ENCODE data around the gene PTGDR2.

Gene PTGDR2

DNA sequence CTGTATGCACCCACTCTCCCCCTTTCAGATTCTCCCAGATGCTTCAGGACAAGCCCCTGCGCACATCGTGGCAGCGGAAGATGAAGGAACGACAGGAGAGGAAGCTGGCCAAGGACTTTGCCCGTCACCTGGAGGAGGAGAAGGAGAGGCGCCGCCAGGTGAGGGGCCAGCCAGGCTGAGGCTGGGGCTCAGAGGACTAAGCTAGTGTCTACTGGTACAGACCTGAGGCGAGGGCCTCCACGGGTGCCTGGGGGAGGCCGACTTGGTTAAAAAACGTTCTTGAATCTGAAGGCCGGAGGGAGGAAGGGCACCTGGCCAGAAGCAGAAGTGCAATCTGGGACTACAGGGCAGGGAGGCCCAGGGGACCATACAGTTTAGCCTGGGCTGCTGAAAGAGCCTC lies 7.9 kb downstream of the PTGDR2 start:
- Mint-ChIP-seq H3K27ac (no peak overlapping the region), H3K27me3 (no peaks in the 10 kb centered on the region), H3K4me1 (peaks cover 27% of the 10 kb centered on the region), H3K36me3 (peaks cover 16% of the 10 kb centered on the region), H3K9me3 (no peaks in the 10 kb centered on the region), H3K4me3 (no peak overlapping the region)
- CTCF ChIA-PET, result interaction anchor here (8.5 kb wide), 1 partner anchor 17 kb away, joined by 47 read pairs; no protein-coding TSS in a partner anchor
- DNase-seq, result no peak

- H3K4me3 Mint-ChIP-seq, result no peak overlapping the region
- H3K27me3 Mint-ChIP-seq, result no peaks in the 10 kb centered on the region
- H3K9me3 Mint-ChIP-seq, result no peaks in the 10 kb centered on the region
- peaks cover 16% of the 10 kb centered on the region for H3K36me3 Mint-ChIP-seq
- peaks cover 30% of the 10 kb centered on the region for H3K4me1 Mint-ChIP-seq
- no peak overlapping the region for H3K27ac Mint-ChIP-seq
- no peak for DNase-seq
- CTCF ChIA-PET, result interaction anchor here (0.6 to 8.5 kb wide), 2 partner anchors 16 to 82 kb away, joined by 3 to 47 read pairs; no protein-coding TSS in a partner anchor
Measured at GRCh38 chr11:60847281-60847680, 8.5 kb downstream of the PTGDR2 start.

GRCh38 chr11:60845338-60845737 lies 10.4 kb downstream of the PTGDR2 start:
- no peak for DNase-seq
- H3K27ac Mint-ChIP-seq, result no peak overlapping the region
- H3K4me1 Mint-ChIP-seq, result peaks cover 42% of the 10 kb centered on the region
- CTCF ChIA-PET, result interaction anchor here (1.0 to 8.5 kb wide), 2 partner anchors 14 to 54 kb away, joined by 4 to 47 read pairs; no protein-coding TSS in a partner anchor
- peaks cover 8% of the 10 kb centered on the region for H3K36me3 Mint-ChIP-seq
- H3K4me3 Mint-ChIP-seq, result no peak overlapping the region
- H3K27me3 Mint-ChIP-seq, result peaks cover 5% of the 10 kb centered on the region
- H3K9me3 Mint-ChIP-seq, result peaks cover 1% of the 10 kb centered on the region

- Mint-ChIP-seq H3K4me1 (peaks cover 43% of the 10 kb centered on the region), H3K27me3 (peaks cover 5% of the 10 kb centered on the region), H3K36me3 (peaks cover 8% of the 10 kb centered on the region), H3K27ac (peak overlapping the region; percentile 52), H3K9me3 (peaks cover 1% of the 10 kb centered on the region), H3K4me3 (peak overlapping the region; percentile 27)
- CTCF ChIA-PET, result interaction anchor here (8.5 kb wide), 1 partner anchor 14 kb away, joined by 47 read pairs; no protein-coding TSS in a partner anchor
- DNase-seq, result no peak
Measured at GRCh38 chr11:60844870-60845221, 10.9 kb downstream of the PTGDR2 start.

GRCh38 chr11:60844045-60844869 lies 11.5 kb downstream of the PTGDR2 start:
- CTCF ChIA-PET, result interaction anchor here (1.0 to 8.5 kb wide), 3 partner anchors 13 to 55 kb away, joined by 3 to 47 read pairs (median 11); no protein-coding TSS in a partner anchor
- H3K4me3 Mint-ChIP-seq, result peak overlapping the region; percentile 87
- peaks cover 5% of the 10 kb centered on the region for H3K27me3 Mint-ChIP-seq
- peaks cover 1% of the 10 kb centered on the region for H3K9me3 Mint-ChIP-seq
- H3K27ac Mint-ChIP-seq, result peak overlapping the region; percentile 65
- no peak for DNase-seq
- peaks cover 8% of the 10 kb centered on the region for H3K36me3 Mint-ChIP-seq
- peaks cover 43% of the 10 kb centered on the region for H3K4me1 Mint-ChIP-seq

DNA sequence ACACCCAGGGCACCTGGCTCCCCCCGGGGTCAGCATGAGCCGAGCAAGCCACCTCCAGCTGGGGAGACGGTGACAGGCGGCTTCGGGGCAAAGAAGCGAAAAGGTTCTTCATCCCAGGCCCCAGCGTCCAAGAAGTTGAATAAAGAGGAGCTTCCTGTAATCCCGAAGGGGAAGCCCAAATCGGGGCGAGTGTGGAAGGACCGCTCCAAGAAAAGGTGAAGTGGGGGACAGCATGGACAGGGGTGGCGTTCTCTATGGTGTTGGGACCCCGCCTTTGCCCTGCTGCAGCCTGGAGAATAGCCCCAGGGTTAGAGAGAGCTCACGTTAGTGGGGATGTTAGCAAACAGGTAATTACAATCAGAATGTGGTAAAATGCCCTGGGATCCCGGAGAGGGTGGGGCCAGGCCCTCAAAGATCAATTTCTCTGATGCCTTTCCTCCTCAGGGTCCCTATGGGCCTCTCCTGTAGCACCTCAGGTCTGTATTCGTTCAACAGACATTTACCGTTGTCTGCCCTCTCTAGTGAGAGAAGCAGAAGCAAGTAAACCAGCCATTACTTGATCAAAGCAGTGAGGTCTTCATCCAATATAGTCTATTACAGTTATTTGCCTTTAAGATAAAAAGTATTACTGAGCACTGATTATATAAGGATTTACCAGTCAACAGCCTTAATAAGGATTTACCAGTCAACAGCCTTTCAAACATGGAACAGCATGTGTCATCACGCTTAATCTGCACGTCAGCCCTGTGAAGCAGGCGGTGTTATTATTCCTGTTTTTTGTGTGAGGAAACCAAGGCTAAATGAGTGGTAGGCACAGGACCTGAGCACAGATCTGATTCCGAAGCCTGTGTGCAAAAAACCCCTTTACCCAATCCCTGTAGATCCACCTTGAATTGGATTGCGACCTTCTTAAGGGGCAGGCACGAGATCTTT lies 12.8 kb downstream of the PTGDR2 start:
- Mint-ChIP-seq H3K36me3 (peaks cover 7% of the 10 kb centered on the region), H3K4me3 (peak overlapping the region; percentile 87), H3K4me1 (peaks cover 43% of the 10 kb centered on the region), H3K9me3 (peaks cover 1% of the 10 kb centered on the region), H3K27ac (peak overlapping the region; percentile 90), H3K27me3 (peaks cover 5% of the 10 kb centered on the region)
- no peak for DNase-seq
- CTCF ChIA-PET, result interaction anchor here (1.0 to 8.5 kb wide), 3 partner anchors 12 to 56 kb away, joined by 3 to 47 read pairs (median 11); no protein-coding TSS in a partner anchor

GRCh38 chr11:60841797-60842667 lies 13.7 kb downstream of the PTGDR2 start, which contains the start of gene CCDC86:
Gene CCDC86 (plus strand): TSS chr11:60842113. CDS start chr11:60842125, 12 bp downstream.
- peak; percentile 98 for DNase-seq
- Mint-ChIP-seq H3K4me1 (peaks cover 47% of the 10 kb centered on the region), H3K27ac (peak within 1 kb of the TSS; percentile 90)

GRCh38 chr11:60840470-60841430 lies 15.0 kb downstream of the PTGDR2 start:
- Mint-ChIP-seq H3K27ac (peak overlapping the region; percentile 90), H3K4me3 (peak overlapping the region; percentile 19), H3K4me1 (peaks cover 52% of the 10 kb centered on the region), H3K9me3 (peaks cover 1% of the 10 kb centered on the region), H3K27me3 (peaks cover 10% of the 10 kb centered on the region), H3K36me3 (peaks cover 4% of the 10 kb centered on the region)
- DNase-seq, result no peak
- CTCF ChIA-PET, result interaction anchor here (8.5 kb wide), 1 partner anchor 10 kb away, joined by 47 read pairs; no protein-coding TSS in a partner anchor

More at GRCh38 chr11:60841797-60842667, 13.7 kb downstream of the PTGDR2 start, which contains the start of gene CCDC86:
- H3K36me3 Mint-ChIP-seq, result peaks cover 4% of the 10 kb centered on the region
- CTCF ChIA-PET, result interaction anchor here (1.0 to 8.5 kb wide), 3 partner anchors 11 to 57 kb away, joined by 3 to 47 read pairs (median 11); no protein-coding TSS in a partner anchor
- H3K9me3 Mint-ChIP-seq, result peaks cover 1% of the 10 kb centered on the region
- peaks cover 9% of the 10 kb centered on the region for H3K27me3 Mint-ChIP-seq
- peak within 1 kb of the TSS; percentile 87 for H3K4me3 Mint-ChIP-seq

DNA sequence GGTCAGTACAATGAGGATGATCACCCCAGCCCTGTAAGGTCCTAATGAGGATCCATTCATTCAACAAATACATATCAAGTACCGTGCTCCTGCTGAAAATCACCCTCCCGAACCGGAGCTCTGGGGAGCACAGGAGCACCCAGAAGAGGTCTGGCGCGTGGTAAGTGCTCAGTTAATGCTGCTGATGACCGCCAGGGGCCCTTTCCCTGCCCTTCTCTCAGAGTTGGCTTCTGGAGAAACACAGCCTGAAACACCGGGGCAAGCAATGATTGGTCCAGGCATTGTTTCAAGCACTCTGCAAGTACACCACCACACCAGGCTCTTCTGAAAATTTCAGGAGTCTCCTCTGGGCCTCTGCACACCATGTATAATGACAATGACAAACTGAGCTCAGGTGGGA lies 17.6 kb downstream of the PTGDR2 start:
- peaks cover 22% of the 10 kb centered on the region for H3K27me3 Mint-ChIP-seq
- peaks cover 36% of the 10 kb centered on the region for H3K4me1 Mint-ChIP-seq
- CTCF ChIA-PET, result interaction anchor here (0.9 to 1.9 kb wide), 3 partner anchors 50 to 63 kb away, joined by 3 to 15 read pairs (median 3); no protein-coding TSS in a partner anchor
- no peaks in the 10 kb centered on the region for H3K36me3 Mint-ChIP-seq
- H3K27ac Mint-ChIP-seq, result no peak overlapping the region
- no peak for DNase-seq
- no peak overlapping the region for H3K4me3 Mint-ChIP-seq
- H3K9me3 Mint-ChIP-seq, result peaks cover 1% of the 10 kb centered on the region

- Mint-ChIP-seq H3K27ac (no peak overlapping the region), H3K27me3 (peaks cover 26% of the 10 kb centered on the region), H3K4me1 (peaks cover 31% of the 10 kb centered on the region), H3K4me3 (no peak overlapping the region), H3K36me3 (no peaks in the 10 kb centered on the region), H3K9me3 (peaks cover 1% of the 10 kb centered on the region)
- no peak for DNase-seq
- CTCF ChIA-PET, result interaction anchor here (1.9 kb wide), 1 partner anchor 52 kb away, joined by 15 read pairs; no protein-coding TSS in a partner anchor
Measured at GRCh38 chr11:60836866-60837515, 18.8 kb downstream of the PTGDR2 start.

DNA sequence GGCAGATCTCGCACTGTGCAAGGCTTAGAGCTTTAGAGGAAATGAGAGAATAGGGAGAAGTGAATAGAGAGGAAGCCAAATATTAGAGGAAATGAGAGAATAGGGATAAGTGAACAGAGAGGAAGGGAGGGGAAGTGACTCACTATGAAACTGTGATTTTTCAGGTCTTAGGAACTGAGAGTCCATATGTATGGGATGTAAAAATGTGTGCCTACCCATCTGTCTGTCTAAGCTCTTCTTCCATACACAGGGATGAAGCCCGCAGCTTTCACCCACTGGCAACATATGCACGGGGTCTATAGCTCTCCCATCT lies 20.3 kb downstream of the PTGDR2 start:
- H3K27me3 Mint-ChIP-seq, result peaks cover 27% of the 10 kb centered on the region
- DNase-seq, result no peak
- no peak overlapping the region for H3K27ac Mint-ChIP-seq

More for the DNA sequence above, 20.3 kb downstream of the PTGDR2 start:
- Mint-ChIP-seq H3K9me3 (no peaks in the 10 kb centered on the region), H3K4me1 (peaks cover 21% of the 10 kb centered on the region), H3K36me3 (no peaks in the 10 kb centered on the region), H3K4me3 (no peak overlapping the region)
- CTCF ChIA-PET, result interaction anchor here (3.1 kb wide), 1 partner anchor 52 kb away, joined by 12 read pairs; no protein-coding TSS in a partner anchor
